ENCODE results near the gene LAMP5. TPM values are rescaled to one million over a fixed set of nuclear protein-coding genes. Genes with fewer than 3 reads are reported as not detected.

The LAMP5 gene
- total RNA-seq, 1 donor from 2014 or later, result 2.3 TPM

DNA sequence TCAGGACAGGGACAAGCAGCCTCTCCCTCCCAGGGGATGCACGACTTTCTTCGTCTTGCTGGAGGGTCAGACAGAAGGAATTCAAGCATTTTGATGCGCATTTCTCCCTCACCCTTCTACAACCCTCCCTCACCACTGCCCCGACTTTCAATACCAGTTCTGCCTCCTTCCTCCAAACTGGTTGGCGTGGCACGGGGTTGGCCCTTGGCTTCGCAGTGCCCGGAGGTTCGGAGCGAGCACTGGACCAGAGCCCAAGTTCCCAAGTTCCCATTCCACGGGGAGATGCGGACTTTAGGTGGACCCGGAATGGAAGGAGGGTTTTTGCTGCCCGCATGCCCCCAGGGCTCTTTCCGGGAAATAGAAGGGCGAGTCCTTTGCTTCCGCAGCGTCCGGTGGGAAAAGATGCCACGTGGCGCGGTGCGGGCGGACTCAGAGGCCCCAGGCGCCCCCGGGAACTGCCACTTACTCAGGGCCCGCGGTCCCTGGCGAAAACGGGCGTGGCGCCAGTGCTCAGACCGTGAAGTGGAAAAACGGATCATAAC is 8.0 kb upstream of the LAMP5 start:
- no peak overlapping the region for H3K9ac ChIP-seq (ENCODE audit: low read length)
- Mint-ChIP-seq H3K27ac (ENCODE audit: unreplicated experiment) (no peak overlapping the region), H3K27me3 (ENCODE audit: low read depth, unreplicated experiment) (peaks cover 22% of the 10 kb centered on the region), H3K4me1 (ENCODE audit: low read depth, unreplicated experiment) (no peaks in the 10 kb centered on the region), H3K4me3 (ENCODE audit: unreplicated experiment) (no peak overlapping the region), H3K36me3 (ENCODE audit: low read depth, unreplicated experiment) (peaks cover 1% of the 10 kb centered on the region), H3K9me3 (ENCODE audit: unreplicated experiment) (no peaks in the 10 kb centered on the region)
- no peak overlapping the region for H3K4me3 ChIP-seq (ENCODE audit: insufficient read depth, low read depth, low read length)
- no peaks in the 10 kb centered on the region for H4K20me1 ChIP-seq (ENCODE audit: insufficient read depth, low read length)
- H3K27me3 ChIP-seq (ENCODE audit: insufficient read depth, low read length), result peaks cover 50% of the 10 kb centered on the region
- H3K27ac ChIP-seq (ENCODE audit: low read depth, low read length), result no peak overlapping the region
- H3K4me1 ChIP-seq (ENCODE audit: insufficient read depth, low read length), result no peaks in the 10 kb centered on the region
- no peaks in the 10 kb centered on the region for H3K79me2 ChIP-seq (ENCODE audit: insufficient read depth, low read length)
- peak overlapping the region; percentile 34 for H2AFZ ChIP-seq (ENCODE audit: low read depth, low read length)
- no peaks in the 10 kb centered on the region for H3K36me3 ChIP-seq (ENCODE audit: insufficient read depth, low read length)
- peak overlapping the region; percentile 63 for H3K4me2 ChIP-seq (ENCODE audit: low read length)
- DNase-seq (ENCODE audit: low read depth), result no peak
- TF ChIP-seq EZH2 (IDR thresholded peaks at IDR 0.05; ENCODE audit: insufficient read depth, low read length), result no peak
- TF ChIP-seq, protein P1, sequence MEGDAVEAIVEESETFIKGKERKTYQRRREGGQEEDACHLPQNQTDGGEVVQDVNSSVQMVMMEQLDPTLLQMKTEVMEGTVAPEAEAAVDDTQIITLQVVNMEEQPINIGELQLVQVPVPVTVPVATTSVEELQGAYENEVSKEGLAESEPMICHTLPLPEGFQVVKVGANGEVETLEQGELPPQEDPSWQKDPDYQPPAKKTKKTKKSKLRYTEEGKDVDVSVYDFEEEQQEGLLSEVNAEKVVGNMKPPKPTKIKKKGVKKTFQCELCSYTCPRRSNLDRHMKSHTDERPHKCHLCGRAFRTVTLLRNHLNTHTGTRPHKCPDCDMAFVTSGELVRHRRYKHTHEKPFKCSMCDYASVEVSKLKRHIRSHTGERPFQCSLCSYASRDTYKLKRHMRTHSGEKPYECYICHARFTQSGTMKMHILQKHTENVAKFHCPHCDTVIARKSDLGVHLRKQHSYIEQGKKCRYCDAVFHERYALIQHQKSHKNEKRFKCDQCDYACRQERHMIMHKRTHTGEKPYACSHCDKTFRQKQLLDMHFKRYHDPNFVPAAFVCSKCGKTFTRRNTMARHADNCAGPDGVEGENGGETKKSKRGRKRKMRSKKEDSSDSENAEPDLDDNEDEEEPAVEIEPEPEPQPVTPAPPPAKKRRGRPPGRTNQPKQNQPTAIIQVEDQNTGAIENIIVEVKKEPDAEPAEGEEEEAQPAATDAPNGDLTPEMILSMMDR (IDR thresholded peaks at IDR 0.05; ENCODE audit: insufficient read depth, low read depth, low read length), result no peak
- FAIRE-seq, result no peak
- no peaks in the 10 kb centered on the region for H3K9me3 ChIP-seq (ENCODE audit: insufficient read depth, low read depth, low read length)

DNA sequence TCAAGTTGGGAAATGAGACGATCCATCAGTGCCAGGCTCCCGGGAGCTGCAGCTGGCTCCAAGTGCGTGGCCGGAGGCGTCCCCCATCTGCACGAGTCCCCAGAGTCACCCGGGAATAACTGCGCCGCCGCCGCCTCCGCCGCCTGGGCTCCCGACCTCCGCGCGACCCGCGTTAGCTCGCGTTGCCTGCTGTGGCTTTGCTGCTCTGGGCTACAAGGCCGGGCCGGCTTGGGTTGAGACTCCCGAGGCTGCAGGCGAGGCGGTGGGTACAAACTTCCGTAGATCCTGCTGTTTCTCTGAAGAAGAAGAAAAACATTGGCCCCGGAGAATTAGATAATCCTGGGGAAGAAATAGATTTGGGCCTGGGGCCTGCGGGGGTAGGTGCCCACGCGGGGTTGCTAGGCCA is 7.4 kb upstream of the LAMP5 start:
- FAIRE-seq (no peak), DNase-seq (ENCODE audit: low read depth) (no peak)
- Histone ChIP-seq H3K79me2 (ENCODE audit: insufficient read depth, low read length) (no peaks in the 10 kb centered on the region), H2AFZ (ENCODE audit: low read depth, low read length) (peak overlapping the region; percentile 24), H3K9ac (ENCODE audit: low read length) (no peak overlapping the region), H3K9me3 (ENCODE audit: insufficient read depth, low read depth, low read length) (no peaks in the 10 kb centered on the region), H3K4me3 (ENCODE audit: insufficient read depth, low read depth, low read length) (no peak overlapping the region), H3K27me3 (ENCODE audit: insufficient read depth, low read length) (peaks cover 54% of the 10 kb centered on the region), H3K4me1 (ENCODE audit: insufficient read depth, low read length) (no peaks in the 10 kb centered on the region), H3K36me3 (ENCODE audit: insufficient read depth, low read length) (no peaks in the 10 kb centered on the region), H4K20me1 (ENCODE audit: insufficient read depth, low read length) (no peaks in the 10 kb centered on the region), H3K27ac (ENCODE audit: low read depth, low read length) (no peak overlapping the region), H3K4me2 (ENCODE audit: low read length) (peak overlapping the region; percentile 63)
- Mint-ChIP-seq H3K4me3 (ENCODE audit: unreplicated experiment) (no peak overlapping the region), H3K27ac (ENCODE audit: unreplicated experiment) (no peak overlapping the region), H3K27me3 (ENCODE audit: low read depth, unreplicated experiment) (peaks cover 23% of the 10 kb centered on the region), H3K36me3 (ENCODE audit: low read depth, unreplicated experiment) (peaks cover 1% of the 10 kb centered on the region), H3K9me3 (ENCODE audit: unreplicated experiment) (no peaks in the 10 kb centered on the region), H3K4me1 (ENCODE audit: low read depth, unreplicated experiment) (no peaks in the 10 kb centered on the region)
- TF ChIP-seq, protein P1 (IDR thresholded peaks at IDR 0.05; ENCODE audit: insufficient read depth, low read depth, low read length), result no peak
- TF ChIP-seq EZH2 (IDR thresholded peaks at IDR 0.05; ENCODE audit: insufficient read depth, low read length), result peak; percentile 66

DNA sequence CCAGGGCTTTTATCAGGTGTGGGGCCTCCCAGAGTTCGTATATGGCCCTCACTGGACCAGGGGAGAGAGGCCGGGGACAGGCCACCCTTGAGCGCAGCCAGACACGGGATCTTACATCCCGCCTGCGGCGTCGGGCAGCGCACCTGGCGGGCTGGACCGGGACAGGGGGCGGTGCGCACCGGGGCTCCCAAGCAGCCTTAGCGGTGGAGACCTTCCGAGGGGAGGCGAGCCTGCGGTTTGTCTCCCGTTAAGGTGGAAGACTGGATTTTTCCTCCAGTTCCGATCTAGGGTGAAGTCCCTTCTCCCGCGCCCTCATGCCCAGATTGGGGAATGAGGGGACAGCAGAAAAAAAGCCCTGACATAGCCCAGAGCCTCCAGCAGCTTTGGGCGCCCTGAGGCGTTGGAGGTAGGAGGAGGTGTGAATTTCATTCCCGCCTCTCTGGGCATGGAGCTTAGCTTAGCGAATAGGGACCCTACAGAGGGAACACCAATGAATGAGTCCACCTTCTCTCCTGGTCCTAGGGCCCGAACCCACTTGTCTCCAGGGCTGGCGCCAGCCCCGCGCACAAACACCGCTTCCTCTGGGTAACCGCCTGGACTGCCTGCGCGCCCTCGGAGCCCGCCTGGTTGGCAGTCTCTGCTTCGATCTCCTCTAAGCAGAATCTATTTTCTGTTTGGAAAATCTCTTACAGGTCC is 6.7 kb upstream of the LAMP5 start:
- no peaks in the 10 kb centered on the region for H3K9me3 ChIP-seq (ENCODE audit: insufficient read depth, low read depth, low read length)

More for the DNA sequence above, 6.7 kb upstream of the LAMP5 start:
- Mint-ChIP-seq H3K27ac (ENCODE audit: unreplicated experiment) (no peak overlapping the region), H3K4me3 (ENCODE audit: unreplicated experiment) (no peak overlapping the region), H3K4me1 (ENCODE audit: low read depth, unreplicated experiment) (no peaks in the 10 kb centered on the region), H3K36me3 (ENCODE audit: low read depth, unreplicated experiment) (peaks cover 1% of the 10 kb centered on the region), H3K9me3 (ENCODE audit: unreplicated experiment) (no peaks in the 10 kb centered on the region), H3K27me3 (ENCODE audit: low read depth, unreplicated experiment) (peaks cover 23% of the 10 kb centered on the region)
- Histone ChIP-seq H3K4me2 (ENCODE audit: low read length) (peak overlapping the region; percentile 36), H3K4me3 (ENCODE audit: insufficient read depth, low read depth, low read length) (no peak overlapping the region), H4K20me1 (ENCODE audit: insufficient read depth, low read length) (no peaks in the 10 kb centered on the region), H3K9ac (ENCODE audit: low read length) (no peak overlapping the region), H3K79me2 (ENCODE audit: insufficient read depth, low read length) (no peaks in the 10 kb centered on the region), H2AFZ (ENCODE audit: low read depth, low read length) (no peak overlapping the region), H3K27me3 (ENCODE audit: insufficient read depth, low read length) (peaks cover 54% of the 10 kb centered on the region), H3K27ac (ENCODE audit: low read depth, low read length) (no peak overlapping the region), H3K36me3 (ENCODE audit: insufficient read depth, low read length) (no peaks in the 10 kb centered on the region), H3K4me1 (ENCODE audit: insufficient read depth, low read length) (no peaks in the 10 kb centered on the region)
- peak; percentile 48 for TF ChIP-seq EZH2 (IDR thresholded peaks at IDR 0.05; ENCODE audit: insufficient read depth, low read length)
- TF ChIP-seq, protein P1 (IDR thresholded peaks at IDR 0.05; ENCODE audit: insufficient read depth, low read depth, low read length), result no peak
- DNase-seq (ENCODE audit: low read depth) (no peak), FAIRE-seq (no peak)
